ENCODE data around the gene KRTAP5-3.
"Not testable (repeated sequence)": the region's sequence is repeated elsewhere in the genome, so short reads cannot be mapped to it uniquely, and the experiment has no call there.

KRTAP5-3 gene

DNA sequence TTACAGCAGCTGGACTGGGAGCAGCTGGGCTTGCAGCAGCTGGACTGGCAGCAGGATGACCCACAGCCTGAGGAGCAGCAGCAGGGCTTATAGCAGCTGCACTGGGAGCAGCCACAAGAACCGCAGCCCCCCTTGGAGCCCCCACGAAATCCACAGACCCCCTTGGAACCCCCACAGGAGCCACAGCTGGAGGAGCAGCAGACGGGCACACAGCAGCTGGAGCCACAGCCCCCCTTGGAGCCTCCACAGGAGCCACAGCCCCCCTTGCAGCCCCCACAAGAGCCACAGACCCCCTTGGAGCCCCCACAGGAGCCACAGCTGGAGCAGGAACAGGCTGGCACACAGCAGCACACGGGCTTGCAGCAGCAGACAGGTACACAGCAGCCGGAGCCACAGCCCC is 362 bp downstream of the KRTAP5-3 start:
- DNase-seq, result not testable (repeated sequence)

DNA sequence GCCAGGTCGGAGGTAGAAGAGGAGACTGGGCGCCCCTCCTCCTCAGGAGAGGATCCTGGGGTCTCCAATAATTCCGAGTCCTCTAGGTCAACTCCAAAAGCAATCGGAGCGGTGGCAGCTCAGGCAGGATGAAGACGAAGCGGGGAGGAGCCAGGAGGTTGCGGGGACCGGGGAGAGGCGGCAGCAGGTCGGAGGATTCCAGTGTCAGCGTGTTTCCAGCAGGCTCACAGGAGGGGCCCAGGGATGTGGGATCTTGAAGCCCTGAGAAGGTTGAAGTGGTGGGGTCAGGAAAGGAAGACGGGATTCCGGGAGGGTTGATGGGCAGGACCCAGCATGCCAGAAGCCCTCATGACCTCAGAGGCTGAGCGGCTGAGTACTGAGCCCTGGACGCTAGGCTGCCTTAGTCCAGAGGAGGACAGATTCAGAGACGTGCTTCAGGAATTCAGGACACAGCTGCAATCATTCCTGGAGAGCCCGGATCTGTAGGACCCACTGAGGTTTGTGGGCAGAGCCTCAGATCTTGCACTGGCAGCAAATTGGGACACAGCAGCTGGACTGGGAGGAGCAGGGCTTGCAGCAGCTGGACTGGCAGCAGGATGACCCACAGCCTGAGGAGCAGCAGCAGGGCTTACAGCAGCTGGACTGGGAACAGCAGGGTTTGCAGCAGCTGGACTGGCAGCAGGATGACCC is 962 bp downstream of the KRTAP5-3 start:
- DNase-seq, result not testable (repeated sequence)

DNA sequence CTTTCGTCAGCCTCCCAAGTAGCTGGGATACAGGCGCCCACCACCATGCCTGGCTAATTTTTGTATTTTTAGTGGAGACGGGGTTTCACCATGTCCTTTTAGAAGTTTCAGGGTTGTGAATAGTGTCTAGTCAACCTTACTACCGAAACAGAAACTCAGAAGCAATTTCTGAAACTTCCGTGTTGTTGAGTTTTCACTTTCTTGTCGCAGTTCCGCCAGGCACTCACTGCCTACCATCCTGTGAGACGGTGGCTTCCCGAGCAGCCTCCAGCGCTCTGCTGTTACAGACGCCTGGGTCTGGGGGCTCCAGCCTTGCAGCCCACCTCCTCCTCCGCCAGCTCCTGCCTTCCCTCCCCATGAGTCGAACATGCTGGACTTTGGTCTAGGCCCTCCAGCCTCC is 2.3 kb downstream of the KRTAP5-3 start:
- peak; percentile 37 for DNase-seq

DNA sequence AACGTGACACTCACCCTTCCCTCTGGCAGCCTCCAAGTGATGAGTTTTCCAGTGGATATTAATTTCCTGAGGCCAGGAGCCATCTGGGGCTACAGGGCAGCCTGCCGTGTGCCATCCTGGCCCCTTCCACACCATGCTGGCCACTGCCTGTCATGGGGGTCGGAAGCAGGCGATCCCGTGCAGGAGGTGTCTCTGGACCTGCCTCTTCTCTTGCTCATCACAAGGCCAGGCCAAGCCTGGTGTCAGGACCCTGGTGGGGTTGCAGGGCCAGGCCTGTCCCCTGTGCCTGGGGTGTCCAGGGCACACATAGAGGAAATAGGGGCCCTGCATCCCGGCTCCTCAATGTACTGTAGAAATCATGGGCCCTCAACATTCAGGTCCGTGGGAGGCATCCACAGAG is 3.6 kb downstream of the KRTAP5-3 start:
- no peak for DNase-seq

DNA sequence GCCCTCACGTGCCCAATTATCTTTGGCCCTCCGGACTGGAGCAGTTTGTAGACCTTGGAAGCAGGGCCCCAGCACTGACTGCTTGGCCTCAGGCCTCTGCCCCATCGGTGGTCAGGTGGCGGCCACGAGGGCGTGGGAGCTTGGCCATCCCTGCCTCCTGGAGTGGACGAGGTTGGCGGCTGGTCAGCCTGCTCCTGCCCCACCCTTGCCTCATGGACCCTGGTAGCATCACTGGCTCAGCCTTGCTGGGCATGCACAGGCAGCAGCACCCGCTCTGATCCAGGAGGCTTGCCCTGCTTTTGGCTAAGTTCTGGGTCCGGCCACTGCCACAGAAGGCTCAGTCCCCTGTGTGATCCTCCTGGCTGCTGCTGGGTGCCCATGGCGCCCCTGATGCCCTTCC is 4.1 kb downstream of the KRTAP5-3 start:
- DNase-seq, result no peak

DNA sequence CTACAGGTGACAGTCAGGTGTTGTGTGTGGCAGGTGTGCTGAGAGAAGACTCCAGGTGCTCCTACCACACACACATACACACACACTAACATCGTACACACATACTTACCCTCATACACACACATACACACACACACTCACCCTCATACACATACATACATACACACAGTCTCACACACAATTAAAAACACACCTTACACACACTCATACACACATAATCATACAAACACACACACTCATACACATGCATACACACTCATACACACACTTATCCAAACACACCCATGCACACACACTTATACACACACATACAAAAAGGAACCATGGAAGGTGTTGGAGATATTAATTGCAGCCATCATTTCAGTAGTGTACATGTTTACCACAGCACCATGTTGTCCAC is 4.6 kb downstream of the KRTAP5-3 start:
- DNase-seq, result no peak

DNA sequence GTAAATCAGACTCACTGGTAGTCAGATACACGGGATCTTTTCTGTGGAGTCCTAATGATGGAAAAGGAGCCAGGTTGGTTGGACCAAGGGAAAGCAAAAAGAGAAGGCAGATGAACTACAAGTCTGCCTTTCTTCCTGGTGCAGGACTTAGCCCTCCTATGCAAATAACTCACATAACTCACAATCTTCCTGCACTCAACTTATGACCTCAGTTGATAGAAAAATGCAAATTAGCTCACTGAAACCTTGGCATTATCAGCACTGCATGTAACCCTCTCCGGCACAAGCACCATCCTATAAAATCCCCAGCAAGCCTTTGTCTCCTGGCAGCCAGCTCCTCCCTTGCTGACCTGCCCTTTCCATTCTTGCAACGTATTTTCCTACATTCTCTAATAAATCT is 6.6 kb downstream of the KRTAP5-3 start:
- not testable (repeated sequence) for DNase-seq

DNA sequence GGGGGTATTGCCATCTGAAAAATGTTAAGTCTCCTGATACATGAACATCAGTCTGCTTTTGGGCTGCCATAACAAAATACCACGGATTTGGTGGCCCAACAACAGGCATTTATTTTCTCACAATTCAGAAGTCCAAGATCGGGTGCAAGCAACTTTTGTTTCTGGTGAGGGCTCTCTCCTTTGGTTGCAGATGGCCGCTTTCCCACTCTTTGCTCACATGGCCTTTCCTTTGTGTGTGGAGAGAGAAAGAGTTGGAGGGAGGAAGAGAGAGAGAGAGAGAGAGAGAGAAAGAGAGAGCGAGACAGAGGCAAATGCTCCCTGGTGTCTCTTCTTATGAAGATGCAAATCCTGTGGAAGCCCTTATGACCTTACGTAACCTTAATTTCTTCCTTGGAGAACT is 7.6 kb downstream of the KRTAP5-3 start:
- no peak for DNase-seq

DNA sequence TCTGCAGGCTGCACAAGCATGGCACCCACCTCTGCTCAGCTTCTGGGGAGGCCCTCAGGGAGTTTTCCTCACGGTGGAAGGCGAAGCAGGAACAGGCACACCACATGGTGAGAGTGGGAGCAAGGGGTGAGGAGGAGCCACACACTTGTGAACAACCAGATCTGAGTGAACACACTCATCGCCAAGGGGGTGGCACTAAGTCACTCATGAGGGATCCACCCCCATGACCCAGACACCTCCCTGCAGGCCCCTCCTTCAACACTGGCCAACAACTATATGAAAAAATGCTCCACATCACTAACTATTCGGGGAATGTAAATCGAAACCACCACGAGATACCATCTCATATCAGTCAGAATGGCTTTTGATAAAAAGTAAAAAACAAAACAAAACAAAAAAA is 9.4 kb downstream of the KRTAP5-3 start:
- DNase-seq, result peak; percentile 27

DNA sequence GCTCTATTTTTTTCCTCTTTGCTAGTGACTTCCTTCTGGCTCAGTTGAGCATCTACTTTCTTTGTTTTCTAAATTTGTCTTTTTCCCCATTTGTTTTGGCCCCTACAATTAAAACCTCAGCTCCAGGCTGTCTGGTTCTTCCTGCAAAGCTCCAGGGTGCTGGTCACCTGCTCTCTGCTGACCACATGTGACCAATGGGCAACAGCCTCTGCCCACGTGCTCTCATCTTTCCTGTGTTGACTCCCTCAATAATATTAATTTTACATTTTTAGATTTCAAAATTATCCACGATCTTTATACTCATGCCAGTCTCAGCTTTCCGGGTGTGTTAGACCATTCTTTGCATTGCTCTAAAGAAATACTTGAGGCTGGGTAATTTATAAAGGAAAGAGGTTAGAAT is 9.9 kb downstream of the KRTAP5-3 start:
- not testable (repeated sequence) for DNase-seq

DNA sequence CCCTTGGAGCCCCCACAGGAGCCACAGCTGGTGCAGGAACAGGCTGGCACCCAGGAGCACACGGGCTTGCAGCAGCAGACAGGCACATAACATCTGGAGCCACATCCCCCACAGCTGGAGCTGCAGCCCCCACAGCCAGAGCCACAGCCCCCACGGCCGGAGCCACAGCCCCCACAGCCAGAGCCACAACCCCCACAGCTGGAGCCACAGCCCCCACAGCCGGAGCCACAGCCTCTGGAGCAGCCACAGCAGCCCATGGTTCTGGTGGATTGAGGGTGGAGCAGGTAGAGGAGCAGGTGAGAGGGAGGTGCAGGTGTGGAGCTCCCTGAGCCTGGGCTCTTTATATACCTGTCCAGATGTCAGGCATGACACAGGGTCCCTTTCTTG is 10.3 kb downstream of the KRTAP5-3 start, which contains the start of gene KRTAP5-2:
Gene KRTAP5-2, minus strand, starts transcription at position 301 of the 387 bp plus-strand sequence. Its CDS starts 44 bp downstream, at position 257.
- DNase-seq, result no peak

DNA sequence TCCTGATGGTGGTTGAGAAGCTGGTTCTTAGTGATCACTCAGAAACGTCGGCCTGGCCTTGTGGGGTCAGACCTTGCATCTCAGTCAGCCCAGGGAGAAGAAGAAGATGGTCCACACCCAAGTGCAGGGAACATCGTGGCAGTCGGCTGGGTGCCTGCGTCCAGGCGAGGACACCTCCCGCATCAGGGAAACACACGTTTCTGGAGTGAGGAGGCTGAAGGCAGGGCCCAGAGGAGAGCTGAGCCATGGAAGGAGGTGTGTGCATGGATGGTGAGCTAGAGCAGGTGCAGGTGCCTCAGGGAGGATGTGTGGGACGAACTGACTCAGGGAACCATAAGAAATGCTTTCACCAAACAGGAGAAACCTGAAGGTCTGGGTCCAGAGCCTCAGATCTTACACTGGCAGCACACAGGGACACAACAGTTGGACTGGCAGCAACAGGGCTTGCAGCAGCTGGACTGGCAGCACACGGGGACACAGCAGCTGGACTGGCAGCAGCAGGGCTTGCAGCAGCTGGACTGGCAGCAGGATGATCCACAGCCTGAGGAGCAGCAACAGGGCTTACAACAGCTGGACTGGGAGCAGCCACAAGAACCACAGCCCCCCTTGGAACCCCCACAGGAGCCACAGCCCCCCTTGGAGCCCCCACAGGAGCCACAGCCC is 10.8 kb downstream of the KRTAP5-3 start:
- DNase-seq, result no peak

DNA sequence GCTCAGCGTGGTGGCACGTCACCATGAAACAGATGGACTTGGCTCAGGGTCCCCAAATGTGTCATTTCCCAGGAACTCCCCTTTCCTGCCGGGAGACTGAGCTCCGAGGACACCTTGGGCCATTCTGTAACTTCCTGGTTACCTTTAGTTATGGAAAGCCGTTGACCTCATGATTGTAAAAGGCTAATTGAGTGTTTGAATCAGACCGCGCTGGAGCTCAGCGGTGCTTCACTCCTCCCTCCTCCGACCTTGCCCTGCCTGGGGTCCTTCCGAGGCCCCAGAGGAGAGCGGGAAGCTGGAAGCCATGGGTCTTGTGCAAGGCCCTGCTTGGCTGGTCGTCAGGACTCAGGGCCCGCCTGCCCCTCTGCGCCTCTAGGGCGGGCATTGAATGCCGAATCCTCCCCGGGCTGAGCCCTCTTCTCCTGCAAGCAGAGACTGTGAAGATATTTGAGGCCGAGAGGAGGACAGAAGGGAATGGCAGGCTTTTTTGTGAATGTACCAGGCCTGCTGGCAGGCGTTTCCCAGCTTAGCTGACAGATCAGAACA is 11.6 kb downstream of the KRTAP5-3 start:
- DNase-seq, result not testable (repeated sequence)

DNA sequence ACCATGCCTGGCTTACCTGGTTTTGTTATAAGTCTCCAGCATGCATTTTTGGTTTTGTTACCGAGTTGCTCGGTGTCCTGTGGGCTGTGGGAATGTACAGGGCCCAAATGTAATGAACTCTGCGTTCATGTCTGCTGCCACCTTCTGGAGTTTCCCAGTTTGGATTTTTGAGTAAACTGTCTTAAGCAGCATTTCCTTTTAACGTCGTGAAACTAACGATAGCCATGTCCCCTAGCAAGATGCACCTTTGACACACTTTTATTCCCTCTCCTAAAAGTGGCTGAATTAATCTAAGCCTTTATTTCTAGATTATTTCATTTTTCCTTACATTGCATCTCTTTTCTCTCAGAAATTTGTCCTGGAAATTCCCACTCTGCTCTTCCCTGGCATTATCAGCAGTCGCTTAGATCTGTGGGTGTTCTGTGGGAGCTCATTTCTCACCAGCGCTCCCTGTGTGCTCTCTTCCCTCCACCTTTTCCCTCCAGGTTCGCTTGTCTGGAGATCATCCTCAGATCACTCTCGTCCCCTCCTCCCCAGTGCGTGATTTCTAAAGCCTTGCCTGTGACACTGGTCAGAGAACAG is 12.2 kb downstream of the KRTAP5-3 start:
- DNase-seq, result not testable (repeated sequence)

DNA sequence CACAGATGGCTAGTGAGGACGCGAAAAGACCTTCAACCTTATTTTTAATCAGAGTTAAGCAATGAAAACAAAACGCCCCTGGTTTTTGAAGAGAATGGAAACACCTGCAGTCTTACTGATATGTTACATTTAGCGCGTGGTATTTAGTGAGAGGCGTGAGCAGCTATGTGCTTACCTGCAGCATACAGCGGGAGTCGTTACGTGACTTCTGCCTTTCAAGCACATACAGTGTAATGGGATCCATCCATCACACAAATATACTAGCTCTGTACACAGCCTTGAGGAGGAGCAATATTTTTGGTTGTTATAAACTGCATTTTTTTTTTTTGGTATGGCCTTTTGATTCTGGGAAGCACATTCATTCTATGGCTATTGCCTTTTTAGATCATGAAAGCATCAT is 15.6 kb downstream of the KRTAP5-3 start:
- DNase-seq, result no peak

DNA sequence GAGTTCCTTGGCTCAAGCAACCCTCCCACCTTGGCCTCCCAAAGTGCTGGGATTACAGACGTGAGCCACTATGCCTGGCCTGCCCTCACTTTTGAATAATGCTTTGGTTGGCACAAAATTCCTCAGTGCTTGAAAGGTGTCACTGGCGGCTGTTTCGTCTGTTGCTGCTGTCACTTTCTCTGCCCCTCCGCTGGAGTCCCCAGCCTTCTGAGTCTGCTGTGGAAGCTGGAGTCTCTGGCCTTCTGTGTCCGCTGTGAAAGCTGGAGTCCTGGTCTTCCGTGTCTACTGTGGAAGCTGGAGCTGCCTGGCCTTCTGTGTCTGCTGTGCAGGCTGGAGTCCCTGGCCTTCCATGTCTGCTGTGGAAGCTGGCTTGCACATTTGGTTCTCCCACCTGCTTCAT is 18.3 kb downstream of the KRTAP5-3 start:
- no peak for DNase-seq

DNA sequence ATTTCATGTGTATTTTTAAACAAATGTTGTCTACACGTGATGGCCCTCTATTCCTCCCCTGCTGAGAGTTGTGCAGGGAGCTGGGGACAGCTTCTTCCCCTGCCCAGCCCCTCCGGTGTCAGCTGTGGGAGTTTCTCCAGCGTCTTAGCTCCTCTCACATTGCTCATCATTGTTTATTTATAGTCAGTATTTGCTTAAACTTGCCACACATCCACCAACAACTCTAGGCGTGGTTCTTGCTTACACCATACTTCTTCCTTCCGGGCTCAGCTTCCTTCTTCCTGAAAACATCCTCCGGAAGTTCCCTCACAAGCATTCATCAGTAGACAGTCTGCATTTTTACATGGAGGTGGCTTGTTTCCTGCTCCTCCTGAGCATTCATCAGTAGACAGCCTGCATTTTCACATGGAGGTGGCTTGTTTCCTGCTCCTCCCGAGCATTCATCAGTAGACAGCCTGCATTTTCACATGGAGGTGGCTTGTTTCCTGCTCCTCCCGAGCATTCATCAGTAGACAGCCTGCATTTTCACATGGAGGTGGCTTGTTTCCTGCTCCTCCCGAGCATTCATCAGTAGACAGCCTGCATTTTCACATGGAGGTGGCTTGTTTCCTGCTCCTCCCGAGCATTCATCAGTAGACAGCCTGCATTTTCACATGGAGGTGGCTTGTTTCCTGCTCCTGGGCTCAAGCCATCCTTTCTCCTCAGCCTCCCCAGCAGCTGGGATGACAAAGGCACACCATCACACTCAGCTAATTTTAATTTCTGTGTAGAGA is 18.9 kb downstream of the KRTAP5-3 start:
- DNase-seq, result peak; percentile 60

DNA sequence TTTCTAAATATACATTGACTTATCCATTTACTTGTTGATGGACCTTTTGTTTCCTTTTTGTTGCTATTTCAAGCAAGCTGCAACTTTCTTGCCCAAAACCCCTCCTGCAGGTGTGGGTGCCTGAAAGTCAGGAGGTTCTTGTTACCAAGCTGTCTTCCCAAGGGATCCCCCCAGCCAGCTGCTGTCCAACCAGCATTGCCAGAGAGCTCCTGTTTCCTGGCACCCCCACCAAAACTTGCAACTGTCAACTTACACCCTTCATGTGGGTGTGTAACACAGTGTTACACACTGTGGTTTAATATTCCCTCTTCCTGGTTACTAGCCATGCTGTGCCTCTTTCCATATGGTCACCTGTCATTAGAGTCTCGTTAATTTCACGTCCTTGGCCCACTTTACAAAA is 21.6 kb downstream of the KRTAP5-3 start:
- no peak for DNase-seq

DNA sequence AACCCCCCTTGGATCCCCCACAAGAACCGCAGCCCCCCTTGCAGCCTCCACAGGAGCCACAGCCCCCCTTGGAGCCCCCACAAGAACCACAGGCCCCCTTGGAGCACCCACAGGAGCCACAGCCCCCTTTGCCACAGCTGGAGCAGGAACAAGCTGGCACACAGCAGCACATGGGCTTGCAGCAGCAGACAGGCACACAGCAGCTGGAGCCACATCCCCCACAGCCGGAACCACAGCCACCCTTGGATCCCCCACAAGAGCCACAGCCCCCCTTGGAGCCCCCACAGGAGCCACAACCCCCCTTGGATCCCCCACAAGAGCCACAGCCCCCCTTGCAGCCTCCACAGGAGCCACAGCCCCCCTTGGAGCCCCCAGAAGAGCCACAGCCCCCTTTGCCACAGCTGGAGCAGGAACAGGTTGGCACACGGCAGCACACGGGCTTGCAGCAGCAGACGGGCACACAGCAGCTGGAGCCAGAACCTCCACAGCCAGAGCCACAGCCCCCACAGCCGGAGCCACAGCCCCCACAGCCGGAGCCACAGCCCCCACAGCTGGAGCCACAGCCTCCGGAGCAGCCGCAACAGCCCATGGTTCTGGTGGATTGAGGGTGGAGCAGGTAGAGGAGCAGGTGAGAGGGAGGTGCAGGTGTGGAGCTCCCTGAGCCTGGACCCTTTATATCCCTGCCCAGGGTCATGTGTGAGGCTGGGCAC is 23.4 kb downstream of the KRTAP5-3 start, which contains the start of gene KRTAP5-1:
Gene KRTAP5-1, minus strand, starts transcription at position 623 of the 710 bp plus-strand sequence. Its CDS starts 34 bp downstream, at position 589.
- DNase-seq, result not testable (repeated sequence)

DNA sequence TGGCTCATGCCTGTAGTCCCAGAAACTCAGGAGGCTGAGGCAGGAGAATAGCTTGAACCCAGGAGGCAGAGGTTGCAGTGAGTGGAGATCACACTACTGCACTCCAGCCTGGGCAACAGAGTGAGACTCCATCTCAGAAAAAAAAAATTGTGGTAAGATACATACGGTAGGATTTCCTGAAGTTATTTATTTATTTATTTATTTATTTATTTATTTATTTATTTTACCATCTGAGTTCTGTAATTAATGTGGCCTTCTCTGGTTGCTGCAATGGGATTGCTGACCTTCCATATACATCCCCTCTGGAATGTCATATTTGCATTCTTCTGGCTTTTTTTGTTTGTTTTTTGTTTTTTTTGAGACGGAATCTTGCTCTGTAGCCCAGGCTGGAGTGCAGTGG is 25.4 kb downstream of the KRTAP5-3 start:
- DNase-seq, result not testable (repeated sequence)

DNA sequence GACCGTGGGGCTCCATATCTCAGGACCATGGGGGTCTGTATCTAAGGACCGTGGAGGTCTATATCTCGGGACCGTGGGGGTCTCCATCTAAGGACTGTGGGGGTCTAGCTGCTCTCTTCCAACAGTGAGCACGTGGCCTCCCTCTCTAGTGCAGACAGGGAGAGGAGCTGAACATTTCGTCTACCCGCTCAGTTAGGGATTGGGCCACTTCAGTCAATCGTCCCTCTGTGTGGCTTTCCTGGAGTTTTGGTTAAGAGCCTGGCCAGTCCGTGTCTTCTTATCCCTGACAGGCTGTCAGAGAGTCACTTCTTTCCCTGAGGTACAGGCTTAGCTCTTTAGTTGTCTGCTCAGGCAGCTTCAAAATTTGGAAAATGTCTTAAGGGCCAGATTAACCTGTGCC is 26.3 kb downstream of the KRTAP5-3 start:
- DNase-seq, result no peak

DNA sequence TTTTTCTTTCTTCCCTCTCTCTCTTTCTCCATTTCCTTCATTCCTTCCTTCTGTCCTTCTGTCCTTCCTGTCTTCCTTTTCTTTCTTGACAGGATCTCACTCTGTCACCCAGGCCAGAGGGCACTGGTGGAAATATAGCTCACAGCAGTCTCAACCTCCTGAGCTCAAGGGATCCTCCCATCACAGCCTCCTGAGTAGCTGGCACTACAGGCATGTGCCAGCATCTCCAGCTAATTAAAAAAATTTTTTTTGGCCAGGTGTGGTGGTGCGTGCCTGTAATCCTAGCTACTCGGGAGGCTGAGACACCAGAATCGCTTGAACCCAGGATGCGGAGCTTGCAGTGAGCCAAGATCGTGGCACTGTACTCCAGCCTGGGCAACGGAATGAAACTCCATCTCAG is 31.4 kb downstream of the KRTAP5-3 start:
- no peak for DNase-seq
